ENCODE results near the gene BYSL. TPM values are rescaled to one million over a fixed set of nuclear protein-coding genes. Genes with fewer than 3 reads are reported as not detected.
A peak's percentile ranks its signal among the peaks of the same experiment; 100 is the strongest.

The BYSL gene
- total RNA-seq, 2 donors from 2014 or later, result 3.1 to 13.5 TPM

DNA sequence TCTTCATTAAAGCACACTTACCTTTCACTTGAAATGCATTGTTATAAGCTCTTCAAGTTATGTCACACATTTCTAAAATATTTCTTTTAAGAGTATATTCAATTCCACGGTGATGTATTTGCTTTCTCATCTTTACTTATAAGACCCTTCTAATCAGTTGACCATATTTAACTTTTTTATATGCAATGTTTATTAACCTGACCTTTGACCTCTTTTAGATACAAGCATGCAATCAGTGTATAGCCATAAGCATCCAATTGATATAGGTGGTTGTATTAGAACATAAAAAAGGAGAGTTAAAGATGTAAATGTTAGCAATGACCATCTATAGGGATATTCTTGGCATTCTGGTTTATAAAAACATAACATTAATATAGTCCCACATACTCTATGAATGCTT lies 35.4 kb upstream of the BYSL start:
- intact Hi-C loops (cut with DNase I), result no loop called here
- H3K27me3 ChIP-seq, result no peaks in the 10 kb centered on the region
- no peak overlapping the region for H3K4me3 ChIP-seq
- 80 to 91% methylated on average over 1 of the region's 1 CpG for WGBS, 2 donors
- H3K4me1 ChIP-seq, result no peaks in the 10 kb centered on the region
- H3K9me3 ChIP-seq, result no peaks in the 10 kb centered on the region
- DNase-seq (no peak), ATAC-seq (no peak)
- H3K36me3 ChIP-seq (replicated peaks in 1 of 2; ENCODE audit: insufficient read depth in 1 of 2, low read depth in 2 of 2), result no peaks in the 10 kb centered on the region
- H3K27ac ChIP-seq, result no peak overlapping the region
- no peak for TF ChIP-seq POLR2A (IDR thresholded peaks at IDR 0.05)
- no peak for TF ChIP-seq CTCF (IDR thresholded peaks at IDR 0.05)

- no peaks in the 10 kb centered on the region for H3K27me3 ChIP-seq
- WGBS, 2 donors, result 64 to 68% methylated on average over 4 of the region's 4 CpGs
- H3K4me3 ChIP-seq, result no peak overlapping the region
- intact Hi-C loops (cut with DNase I), result no loop called here
- H3K9me3 ChIP-seq, result no peaks in the 10 kb centered on the region
- DNase-seq, result no peak
- H3K4me1 ChIP-seq, result no peaks in the 10 kb centered on the region
- no peak for ATAC-seq
- TF ChIP-seq CTCF (IDR thresholded peaks at IDR 0.05) (no peak), POLR2A (IDR thresholded peaks at IDR 0.05) (no peak)
- no peak overlapping the region for H3K27ac ChIP-seq
- H3K36me3 ChIP-seq (replicated peaks in 1 of 2; ENCODE audit: insufficient read depth in 1 of 2, low read depth in 2 of 2), result no peaks in the 10 kb centered on the region
Measured at GRCh38 chr6:41887331-41887751, 34.0 kb upstream of the BYSL start.

GRCh38 chr6:41892921-41893564 lies 28.3 kb upstream of the BYSL start:
- intact Hi-C loops (cut with DNase I), result no loop called here

GRCh38 chr6:41894366-41895299 lies 26.7 kb upstream of the BYSL start:
- peak overlapping the region in 3 of 4 donors; percentile 61 to 83 (median 79) for H3K27ac ChIP-seq
- TF ChIP-seq POLR2A (IDR thresholded peaks at IDR 0.05) (peak in 1 of 3 donors; percentile 9), CTCF (IDR thresholded peaks at IDR 0.05) (no peak)
- H3K4me1 ChIP-seq, result peaks cover 19% of the 10 kb centered on the region
- DNase-seq (no peak), ATAC-seq (peak; percentile 54)
- H3K36me3 ChIP-seq (replicated peaks in 1 of 2; ENCODE audit: insufficient read depth in 1 of 2, low read depth in 2 of 2), result no peaks in the 10 kb centered on the region
- WGBS, 2 donors, result 2 to 4% methylated on average over 45 to 49 of the region's 56 CpGs
- intact Hi-C loops (cut with DNase I), result no loop called here
- H3K4me3 ChIP-seq, result peak overlapping the region; percentile 53 to 93
- no peaks in the 10 kb centered on the region for H3K27me3 ChIP-seq
- no peaks in the 10 kb centered on the region for H3K9me3 ChIP-seq

More at GRCh38 chr6:41892921-41893564, 28.3 kb upstream of the BYSL start:
- no peak overlapping the region for H3K27ac ChIP-seq
- DNase-seq (no peak), ATAC-seq (no peak)
- H3K27me3 ChIP-seq, result no peaks in the 10 kb centered on the region
- H3K36me3 ChIP-seq (replicated peaks in 1 of 2; ENCODE audit: insufficient read depth in 1 of 2, low read depth in 2 of 2), result no peaks in the 10 kb centered on the region
- H3K9me3 ChIP-seq, result no peaks in the 10 kb centered on the region
- H3K4me3 ChIP-seq, result no peak overlapping the region
- H3K4me1 ChIP-seq, result peaks cover 19% of the 10 kb centered on the region
- WGBS, 2 donors, result 77 to 79% methylated on average over 4 of the region's 4 CpGs
- no peak for TF ChIP-seq CTCF (IDR thresholded peaks at IDR 0.05)
- no peak for TF ChIP-seq POLR2A (IDR thresholded peaks at IDR 0.05)
